HUES48 (cell line): ENCODE data around the gene REEP5.

Experiments
- H3K27ac ChIP-seq: one replicate; pipeline ENCODE4 v1.7.0; 2013; ENCODE audit warnings: low read depth, low read length, inconsistent platforms
- H3K27me3 ChIP-seq: 2 replicates; pipeline ENCODE4 v1.6.1; 2013; ENCODE audit warnings: mild to moderate bottlenecking, low read length; ENCODE audit not compliant: control insufficient read depth, insufficient read depth
- H3K36me3 ChIP-seq: 2 replicates; pipeline ENCODE4 v1.6.1; 2013; ENCODE audit warnings: low read length; ENCODE audit not compliant: control insufficient read depth, insufficient read depth
- H3K4me1 ChIP-seq: 2 replicates; pipeline ENCODE4 v1.6.1; 2013; ENCODE audit warnings: mild to moderate bottlenecking, low read length; ENCODE audit not compliant: control insufficient read depth, insufficient read depth
- H3K4me3 ChIP-seq: 2 replicates; pipeline ENCODE4 v1.5.1; 2013; ENCODE audit warnings: mild to moderate bottlenecking, low read depth, low read length
- H3K9ac ChIP-seq: 2 replicates; pipeline ENCODE4 v1.6.1; 2013; ENCODE audit warnings: mild to moderate bottlenecking, low read depth, low read length, moderate library complexity
- H3K9me3 ChIP-seq: 2 replicates; pipeline ENCODE4 v1.6.1; 2013; ENCODE audit warnings: low read length; ENCODE audit not compliant: control insufficient read depth, insufficient read depth

REEP5 gene

DNA sequence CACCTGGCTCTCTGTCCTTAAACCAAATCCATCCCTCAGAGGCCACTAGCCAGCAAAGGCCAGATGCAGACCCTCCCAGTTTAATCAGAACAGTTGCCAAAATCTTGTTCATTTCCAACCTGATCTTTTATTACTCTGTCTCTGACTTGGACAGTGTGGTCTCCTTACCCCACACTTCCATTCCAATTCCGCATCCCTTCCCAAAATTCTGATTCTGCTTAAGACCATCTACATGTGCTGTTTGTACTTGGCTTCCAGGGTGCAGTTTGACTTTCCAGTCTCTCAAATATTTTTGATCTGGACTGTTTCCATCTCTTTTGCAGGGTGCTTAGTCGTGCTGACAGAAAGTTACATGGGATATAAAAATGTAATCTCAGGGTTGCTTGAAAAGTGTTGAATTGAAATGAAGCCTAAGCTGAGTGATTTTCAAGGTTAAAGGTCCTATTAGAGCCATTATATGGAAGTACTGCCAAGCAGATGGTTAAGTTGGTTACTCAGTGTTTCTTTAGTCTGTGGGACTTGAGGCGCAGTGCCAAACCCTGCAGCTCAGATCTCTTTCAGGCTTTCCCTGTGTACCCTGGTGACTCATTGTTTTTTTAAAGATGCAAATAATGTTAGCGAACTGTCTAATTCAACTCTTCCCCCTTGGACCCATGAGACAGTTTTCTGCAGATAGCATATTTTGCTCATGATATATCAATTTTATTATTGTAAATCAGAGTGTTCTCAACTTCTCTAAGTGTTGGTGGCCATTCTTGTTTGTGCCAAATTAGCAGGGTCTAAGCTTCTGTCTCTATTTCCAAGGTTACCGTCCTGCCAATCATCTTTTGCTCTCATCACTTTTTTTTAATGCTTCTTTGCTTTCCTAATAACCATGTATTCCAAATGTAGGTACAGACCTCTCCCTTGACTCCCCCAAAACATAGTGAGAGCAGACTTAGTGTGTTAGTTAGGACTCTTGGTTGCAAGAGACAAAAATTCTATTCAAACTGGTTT lies 36.4 kb upstream of the REEP5 start:
- H3K4me1 ChIP-seq, result peaks cover 17% of the 10 kb centered on the region
- H3K4me3 ChIP-seq, result no peak overlapping the region
- H3K27me3 ChIP-seq, result no peaks in the 10 kb centered on the region
- H3K9ac ChIP-seq, result no peak overlapping the region
- H3K9me3 ChIP-seq, result peaks cover 4% of the 10 kb centered on the region; the same call in 1 of the 2 replicates
- no peak overlapping the region for H3K27ac ChIP-seq
- no peaks in the 10 kb centered on the region for H3K36me3 ChIP-seq

DNA sequence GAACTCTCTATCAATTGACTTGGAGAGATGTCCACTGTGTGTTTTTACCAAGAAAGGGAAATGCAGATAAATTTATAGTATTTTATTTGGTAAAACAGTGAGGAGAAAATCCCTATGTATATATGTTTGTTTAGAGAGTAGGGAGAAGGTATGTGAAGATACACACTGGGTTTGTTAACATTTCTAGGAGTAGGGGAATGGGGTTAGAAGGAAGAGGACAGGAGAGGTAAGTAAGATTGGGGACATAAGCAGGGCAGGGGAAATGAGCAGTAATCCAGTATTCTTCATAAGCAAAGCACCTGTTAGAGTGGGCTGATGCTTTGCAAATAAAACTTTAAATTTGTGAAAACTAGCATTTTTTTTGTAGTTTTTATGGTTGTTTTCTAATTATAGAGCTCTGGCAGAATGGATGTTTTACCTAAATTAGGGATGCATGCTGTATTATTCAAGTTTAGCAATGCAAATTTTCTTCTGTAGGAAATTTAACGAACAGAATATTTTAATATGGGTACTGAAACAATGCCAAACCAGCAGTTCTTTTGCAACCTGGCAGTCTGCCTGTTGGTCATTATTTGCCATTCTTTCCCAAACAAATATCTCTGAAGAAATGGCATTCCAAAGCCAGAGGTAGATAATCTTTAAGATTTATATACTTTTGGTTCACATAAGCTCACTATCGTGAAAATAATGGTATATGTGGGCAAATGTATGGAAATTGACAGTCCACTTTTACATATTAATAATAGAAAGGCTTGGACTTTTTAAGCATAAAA lies 35.2 kb upstream of the REEP5 start:
- Histone ChIP-seq H3K27ac (no peak overlapping the region), H3K9ac (no peak overlapping the region), H3K4me3 (no peak overlapping the region), H3K27me3 (no peaks in the 10 kb centered on the region), H3K9me3 (peaks cover 4% of the 10 kb centered on the region; the same call in 1 of the 2 replicates), H3K36me3 (no peaks in the 10 kb centered on the region), H3K4me1 (peaks cover 17% of the 10 kb centered on the region)

DNA sequence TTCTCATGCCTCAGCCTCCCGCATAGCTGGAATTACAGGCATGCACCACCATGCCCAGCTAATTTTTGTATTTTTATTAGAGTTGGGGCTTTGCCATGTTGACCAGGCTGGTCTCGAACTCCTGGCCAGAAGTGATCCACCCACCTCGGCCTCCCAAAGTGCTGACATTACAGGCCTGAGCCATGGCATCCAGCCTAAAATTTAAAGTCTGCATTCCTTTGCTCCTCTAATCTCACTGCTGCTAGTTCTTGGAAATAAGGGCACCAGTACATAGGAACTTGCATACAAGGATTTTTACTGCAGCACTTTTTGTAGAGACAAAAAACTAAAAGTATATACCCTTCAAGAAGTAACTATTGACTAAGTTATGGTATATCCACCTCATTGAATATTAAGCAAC lies 34.6 kb upstream of the REEP5 start:
- Histone ChIP-seq H3K4me1 (peaks cover 17% of the 10 kb centered on the region), H3K9me3 (peaks cover 4% of the 10 kb centered on the region; the same call in 1 of the 2 replicates), H3K27ac (no peak overlapping the region)

DNA sequence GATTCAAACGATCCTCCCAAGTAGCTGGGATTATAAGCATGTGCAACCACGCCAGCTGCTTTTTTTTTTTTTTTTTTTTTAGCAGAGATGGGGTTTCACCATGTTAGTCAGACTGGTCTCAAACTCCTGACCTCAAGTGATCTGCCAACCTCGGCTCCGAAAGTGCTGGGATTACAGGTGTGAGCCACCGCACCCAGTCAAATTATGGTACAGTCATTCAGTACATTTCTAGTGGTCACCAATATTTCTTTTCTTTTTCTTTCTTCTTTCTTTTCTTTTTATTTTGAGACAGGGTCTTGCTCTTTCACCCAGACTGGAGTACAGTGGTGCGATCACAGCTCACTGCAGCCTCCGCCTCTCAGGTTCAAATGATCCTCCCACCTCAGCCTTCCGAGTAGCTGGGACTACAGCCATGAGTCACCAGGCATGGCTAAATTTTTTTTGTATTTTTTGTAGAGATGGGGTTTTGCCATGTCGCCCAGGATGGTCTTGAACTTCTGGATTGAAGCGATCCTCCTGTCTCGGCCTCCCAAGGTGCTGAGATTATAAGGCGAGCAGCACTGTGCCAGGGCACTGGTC lies 29.2 kb upstream of the REEP5 start:
- H3K9ac ChIP-seq, result no peak overlapping the region
- H3K4me1 ChIP-seq, result no peaks in the 10 kb centered on the region
- H3K27me3 ChIP-seq, result no peaks in the 10 kb centered on the region
- H3K27ac ChIP-seq, result no peak overlapping the region
- H3K4me3 ChIP-seq, result no peak overlapping the region
- no peaks in the 10 kb centered on the region for H3K36me3 ChIP-seq
- H3K9me3 ChIP-seq, result peaks cover 4% of the 10 kb centered on the region; the same call in 1 of the 2 replicates

More for the DNA sequence above, 34.6 kb upstream of the REEP5 start:
- H3K4me3 ChIP-seq, result no peak overlapping the region
- no peaks in the 10 kb centered on the region for H3K36me3 ChIP-seq
- H3K27me3 ChIP-seq, result no peaks in the 10 kb centered on the region
- H3K9ac ChIP-seq, result no peak overlapping the region

DNA sequence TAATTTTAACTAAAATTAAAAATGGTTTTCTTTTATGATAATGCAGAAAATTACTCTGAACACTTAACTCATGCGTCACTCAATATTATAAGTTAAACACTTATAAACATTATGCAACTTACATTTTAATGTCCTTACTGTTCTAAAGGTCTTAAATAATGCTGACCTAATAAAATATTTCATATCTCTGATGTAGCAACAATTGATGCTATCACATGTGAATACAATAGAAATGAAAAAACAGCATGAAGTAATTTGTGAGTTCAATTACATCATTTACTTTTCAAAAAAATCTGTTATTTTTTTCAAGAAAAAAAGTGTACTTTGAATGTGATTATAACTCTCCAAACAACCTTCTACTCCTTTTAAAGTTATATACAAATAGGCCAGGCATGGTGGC lies 26.4 kb upstream of the REEP5 start:
- no peaks in the 10 kb centered on the region for H3K36me3 ChIP-seq
- H3K9me3 ChIP-seq, result no peaks in the 10 kb centered on the region
- H3K4me1 ChIP-seq, result no peaks in the 10 kb centered on the region
- no peaks in the 10 kb centered on the region for H3K27me3 ChIP-seq
- no peak overlapping the region for H3K9ac ChIP-seq
- H3K27ac ChIP-seq, result no peak overlapping the region
- no peak overlapping the region for H3K4me3 ChIP-seq

DNA sequence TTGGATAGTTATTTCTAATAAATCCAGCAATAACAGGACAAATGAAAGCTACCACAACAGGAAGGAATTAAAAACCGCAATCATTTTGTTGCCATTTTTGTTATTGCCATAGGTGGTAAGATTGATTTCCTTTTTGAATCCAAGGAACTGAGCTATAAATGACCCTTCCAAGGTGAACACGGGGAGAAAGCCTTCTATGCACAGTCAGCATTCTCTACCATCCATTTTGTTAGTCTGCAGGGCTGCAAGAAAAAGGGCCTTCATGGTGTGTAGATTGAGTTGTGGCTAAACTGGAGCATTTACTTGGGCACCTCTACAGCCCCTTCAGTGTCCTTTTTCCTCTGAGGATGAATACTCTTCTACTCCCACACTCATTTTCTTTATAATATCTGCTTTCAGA lies 18.6 kb upstream of the REEP5 start:
- Histone ChIP-seq H3K9ac (no peak overlapping the region), H3K27ac (no peak overlapping the region), H3K9me3 (no peaks in the 10 kb centered on the region), H3K4me3 (no peak overlapping the region), H3K4me1 (no peaks in the 10 kb centered on the region), H3K27me3 (no peaks in the 10 kb centered on the region), H3K36me3 (no peaks in the 10 kb centered on the region)

DNA sequence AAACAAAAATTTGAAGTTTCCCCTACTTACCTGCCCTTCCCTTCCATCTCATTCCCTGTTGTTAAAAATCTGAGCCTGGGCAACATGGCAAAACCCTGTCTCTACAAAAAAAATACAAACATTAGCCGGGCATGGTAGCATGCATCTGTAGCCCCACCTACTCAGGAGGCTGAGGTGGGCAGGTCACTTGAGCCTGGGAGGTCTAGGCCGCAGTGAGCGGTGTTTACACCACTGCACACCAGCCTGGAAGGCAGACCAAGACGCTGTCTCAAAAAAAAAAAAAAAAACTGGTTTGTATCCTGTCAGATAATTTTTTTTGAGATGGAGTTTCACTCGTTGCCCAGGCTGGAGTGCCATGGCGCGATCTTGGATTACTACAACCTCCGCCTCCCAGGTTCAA lies 16.3 kb upstream of the REEP5 start:
- H3K27me3 ChIP-seq, result no peaks in the 10 kb centered on the region
- H3K9ac ChIP-seq, result no peak overlapping the region

DNA sequence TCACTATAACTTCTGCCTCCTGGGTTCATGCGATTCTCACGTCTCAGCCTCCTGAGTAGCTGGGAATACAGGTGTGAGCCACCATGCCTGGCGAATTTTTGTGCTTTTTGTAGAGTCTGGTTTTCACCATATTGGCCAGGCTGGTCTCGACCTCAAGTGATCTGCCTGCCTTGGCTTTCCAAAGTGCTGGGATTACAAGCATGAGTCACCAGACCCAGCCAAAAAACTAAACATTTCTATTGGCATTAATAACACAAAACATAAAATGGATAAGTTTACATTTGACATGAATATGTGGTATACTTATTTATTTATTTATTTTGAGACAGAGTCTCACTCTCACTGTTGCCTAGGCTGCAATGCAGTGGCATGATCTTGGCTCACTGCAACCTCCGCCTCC lies 13.6 kb upstream of the REEP5 start:
- H3K36me3 ChIP-seq, result no peaks in the 10 kb centered on the region
- no peaks in the 10 kb centered on the region for H3K4me1 ChIP-seq
- H3K27me3 ChIP-seq, result no peaks in the 10 kb centered on the region
- no peak overlapping the region for H3K9ac ChIP-seq
- H3K27ac ChIP-seq, result no peak overlapping the region
- H3K4me3 ChIP-seq, result no peak overlapping the region
- no peaks in the 10 kb centered on the region for H3K9me3 ChIP-seq

More for the DNA sequence above, 16.3 kb upstream of the REEP5 start:
- Histone ChIP-seq H3K4me1 (no peaks in the 10 kb centered on the region), H3K27ac (no peak overlapping the region), H3K4me3 (no peak overlapping the region), H3K9me3 (no peaks in the 10 kb centered on the region), H3K36me3 (no peaks in the 10 kb centered on the region)

DNA sequence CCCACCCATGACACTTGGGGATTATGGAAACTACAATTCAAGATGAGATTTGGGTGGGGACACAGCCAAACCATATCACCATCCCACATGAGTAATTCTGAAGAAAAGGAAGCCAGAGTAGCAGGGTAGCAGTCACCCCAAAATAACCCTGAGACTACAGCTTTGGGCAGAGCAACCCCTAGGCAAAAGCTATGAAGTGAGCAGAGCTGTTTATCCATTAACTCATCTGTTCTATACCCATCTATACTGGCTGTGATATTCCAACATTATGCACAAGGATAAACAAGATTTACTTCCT lies 12.3 kb upstream of the REEP5 start:
- no peaks in the 10 kb centered on the region for H3K4me1 ChIP-seq
- no peaks in the 10 kb centered on the region for H3K36me3 ChIP-seq
- no peaks in the 10 kb centered on the region for H3K27me3 ChIP-seq
- H3K4me3 ChIP-seq, result no peak overlapping the region
- H3K9ac ChIP-seq, result no peak overlapping the region
- no peak overlapping the region for H3K27ac ChIP-seq
- no peaks in the 10 kb centered on the region for H3K9me3 ChIP-seq

DNA sequence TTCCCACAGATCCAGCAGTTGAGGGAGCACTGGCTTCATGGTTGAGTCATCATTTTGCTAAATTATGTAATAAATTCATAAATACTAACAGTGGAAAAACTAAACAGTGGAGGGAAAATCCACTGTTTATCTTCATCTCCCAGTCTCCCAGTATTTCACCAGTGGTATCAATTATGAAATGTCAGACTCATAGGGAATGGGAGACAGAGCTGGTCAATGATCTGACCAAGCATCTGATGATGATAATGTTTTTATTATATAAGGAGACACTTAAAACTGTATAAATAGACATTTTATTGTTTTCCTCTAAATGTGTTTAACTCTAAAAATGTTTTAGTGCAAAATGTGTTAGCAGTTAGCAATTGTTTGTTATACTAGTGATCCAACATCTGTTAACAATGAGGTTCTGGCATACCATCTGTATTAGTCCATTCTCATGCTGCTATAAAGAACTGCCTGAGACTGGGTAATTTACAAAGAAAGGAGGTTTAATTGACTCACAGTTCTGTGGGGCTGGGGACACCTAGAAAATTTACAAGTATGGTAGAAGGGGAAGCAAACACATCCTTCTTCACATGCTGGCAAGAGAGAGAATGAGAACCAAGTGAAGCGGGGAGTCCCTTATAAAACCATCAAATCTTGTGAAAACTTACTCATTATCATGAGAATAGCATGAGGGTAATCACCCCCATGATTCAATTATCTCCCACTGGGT lies 11.8 kb upstream of the REEP5 start:
- H3K36me3 ChIP-seq, result no peaks in the 10 kb centered on the region
- H3K4me1 ChIP-seq, result no peaks in the 10 kb centered on the region
- no peaks in the 10 kb centered on the region for H3K9me3 ChIP-seq
- H3K4me3 ChIP-seq, result no peak overlapping the region
- H3K9ac ChIP-seq, result no peak overlapping the region
- H3K27ac ChIP-seq, result no peak overlapping the region
- H3K27me3 ChIP-seq, result no peaks in the 10 kb centered on the region
